HEK293 (cell line): Measurements from ENCODE around the gene KIF1A.
"Not testable (repeated sequence)": the region's sequence is repeated elsewhere in the genome, so short reads cannot be mapped to it uniquely, and the experiment has no call there.

Experiments
- FEZF1 ChIP-seq: fragments of 450-650 bp; formaldehyde crosslinking; IDR thresholded peaks from 2 replicates; pipeline ENCODE4 v1.5.1; 2016; ENCODE audit warnings: missing biosample characterization, missing genetic modification characterization
- REST ChIP-seq: fragments of 450-650 bp; formaldehyde crosslinking; IDR thresholded peaks from 2 replicates; pipeline ENCODE4 v1.5.1; 2016; ENCODE audit warnings: missing biosample characterization, missing genetic modification characterization
- ZBTB20 ChIP-seq: fragments of 450-650 bp; formaldehyde crosslinking; IDR thresholded peaks from 2 replicates; pipeline ENCODE4 v1.5.1; 2016; ENCODE audit warnings: missing biosample characterization, missing genetic modification characterization
- ZFP69B ChIP-seq: fragments of 450-650 bp; formaldehyde crosslinking; IDR thresholded peaks from 2 replicates; pipeline ENCODE4 v1.5.1; 2016; ENCODE audit warnings: missing biosample characterization, missing genetic modification characterization
- ZNF292 ChIP-seq: fragments of 450-650 bp; formaldehyde crosslinking; IDR thresholded peaks from 2 replicates; pipeline ENCODE4 v1.5.1; 2016; ENCODE audit warnings: low read depth, missing biosample characterization, missing genetic modification characterization, borderline replicate concordance
- ZNF350 ChIP-seq: fragments of 450-650 bp; formaldehyde crosslinking; IDR thresholded peaks from 2 replicates; pipeline ENCODE4 v1.5.0; 2017; ENCODE audit warnings: missing biosample characterization, mild to moderate bottlenecking, missing genetic modification characterization
- ZNF529 ChIP-seq: fragments of 450-650 bp; formaldehyde crosslinking; IDR thresholded peaks from 2 replicates; pipeline ENCODE4 v1.5.1; 2017; ENCODE audit warnings: missing genetic modification characterization, missing biosample characterization; ENCODE audit not compliant: insufficient replicate concordance
- TF ChIP-seq, protein P1 (sequence below): fragments of 450-650 bp; formaldehyde crosslinking; IDR thresholded peaks from 2 replicates; pipeline ENCODE4 v1.5.1; 2016; ENCODE audit warnings: missing biosample characterization, missing genetic modification characterization
- TF ChIP-seq, protein P2 (sequence below): fragments of 450-650 bp; formaldehyde crosslinking; IDR thresholded peaks from 2 replicates; pipeline ENCODE4 v1.5.1; 2017; ENCODE audit warnings: missing biosample characterization, missing genetic modification characterization

DNA sequence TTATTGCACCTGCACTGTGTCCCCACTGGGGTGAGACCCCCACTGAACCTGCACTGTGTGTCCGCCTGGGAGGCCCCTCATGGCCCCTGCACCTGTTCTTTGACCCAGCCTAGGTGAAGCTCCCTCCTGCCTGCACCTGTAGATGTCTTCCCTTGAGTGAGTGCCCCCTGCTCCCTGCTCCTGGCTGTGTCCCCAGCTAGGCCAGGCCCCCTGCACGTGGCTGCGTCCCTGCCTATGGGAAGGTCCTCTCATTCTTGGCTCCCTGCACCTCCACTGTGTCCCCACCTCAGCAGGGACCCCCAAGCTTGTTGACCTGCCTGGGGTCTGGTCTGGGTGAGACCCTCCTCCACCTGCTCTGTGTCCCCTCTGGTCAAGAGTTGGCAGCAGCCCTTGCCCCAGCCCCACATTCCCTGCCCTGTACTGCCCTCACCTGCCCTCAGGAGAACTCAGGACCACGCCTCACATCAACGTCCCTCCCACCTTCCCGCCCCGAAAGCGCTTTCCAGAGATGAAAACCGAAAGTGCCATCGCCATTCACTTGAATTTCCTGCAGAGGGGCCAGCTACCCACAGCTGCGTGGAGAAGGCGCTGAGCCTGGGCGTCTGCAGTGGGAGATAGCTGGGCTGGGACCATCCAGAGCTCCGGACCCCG, 136.6 kb downstream of the KIF1A start:
- TF ChIP-seq, protein P1, sequence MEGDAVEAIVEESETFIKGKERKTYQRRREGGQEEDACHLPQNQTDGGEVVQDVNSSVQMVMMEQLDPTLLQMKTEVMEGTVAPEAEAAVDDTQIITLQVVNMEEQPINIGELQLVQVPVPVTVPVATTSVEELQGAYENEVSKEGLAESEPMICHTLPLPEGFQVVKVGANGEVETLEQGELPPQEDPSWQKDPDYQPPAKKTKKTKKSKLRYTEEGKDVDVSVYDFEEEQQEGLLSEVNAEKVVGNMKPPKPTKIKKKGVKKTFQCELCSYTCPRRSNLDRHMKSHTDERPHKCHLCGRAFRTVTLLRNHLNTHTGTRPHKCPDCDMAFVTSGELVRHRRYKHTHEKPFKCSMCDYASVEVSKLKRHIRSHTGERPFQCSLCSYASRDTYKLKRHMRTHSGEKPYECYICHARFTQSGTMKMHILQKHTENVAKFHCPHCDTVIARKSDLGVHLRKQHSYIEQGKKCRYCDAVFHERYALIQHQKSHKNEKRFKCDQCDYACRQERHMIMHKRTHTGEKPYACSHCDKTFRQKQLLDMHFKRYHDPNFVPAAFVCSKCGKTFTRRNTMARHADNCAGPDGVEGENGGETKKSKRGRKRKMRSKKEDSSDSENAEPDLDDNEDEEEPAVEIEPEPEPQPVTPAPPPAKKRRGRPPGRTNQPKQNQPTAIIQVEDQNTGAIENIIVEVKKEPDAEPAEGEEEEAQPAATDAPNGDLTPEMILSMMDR = not testable (repeated sequence)
- TF ChIP-seq REST, FEZF1, ZNF529, ZFP69B, ZBTB20, ZNF350, ZNF292 (tag by site-specific recombination): not testable (repeated sequence)
- TF ChIP-seq, protein P2, sequence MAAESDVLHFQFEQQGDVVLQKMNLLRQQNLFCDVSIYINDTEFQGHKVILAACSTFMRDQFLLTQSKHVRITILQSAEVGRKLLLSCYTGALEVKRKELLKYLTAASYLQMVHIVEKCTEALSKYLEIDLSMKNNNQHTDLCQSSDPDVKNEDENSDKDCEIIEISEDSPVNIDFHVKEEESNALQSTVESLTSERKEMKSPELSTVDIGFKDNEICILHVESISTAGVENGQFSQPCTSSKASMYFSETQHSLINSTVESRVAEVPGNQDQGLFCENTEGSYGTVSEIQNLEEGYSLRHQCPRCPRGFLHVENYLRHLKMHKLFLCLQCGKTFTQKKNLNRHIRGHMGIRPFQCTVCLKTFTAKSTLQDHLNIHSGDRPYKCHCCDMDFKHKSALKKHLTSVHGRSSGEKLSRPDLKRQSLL (tag by site-specific recombination) = not testable (repeated sequence)
